ENCODE measurements around the gene IFNG-AS1.

DNA sequence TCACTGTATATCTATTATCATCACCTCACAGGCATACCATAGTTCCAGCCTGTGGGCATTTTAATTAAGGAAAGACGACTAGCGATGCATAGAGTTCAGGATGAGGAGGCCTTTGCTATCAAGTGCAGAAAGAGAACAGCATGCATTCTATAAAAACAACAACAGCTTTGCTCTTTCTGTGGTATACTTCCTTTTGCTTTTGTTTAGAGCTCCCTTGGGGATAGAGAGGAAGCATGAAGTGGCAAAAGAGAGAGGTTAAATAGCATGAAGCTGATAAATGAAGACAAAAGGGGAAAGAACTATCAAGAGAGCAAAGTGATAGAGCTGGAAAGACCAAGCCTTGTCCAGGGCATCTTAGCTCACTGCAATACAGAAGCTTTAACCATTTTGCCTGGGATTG lies 23.5 kb downstream of the IFNG-AS1 start:
- TF ChIP-seq EZH2phosphoT487 (IDR thresholded peaks at IDR 0.05; ENCODE audit: insufficient read depth, low read depth) (no peak), EZH2 (IDR thresholded peaks at IDR 0.05; ENCODE audit: insufficient read depth, poor library complexity, severe bottlenecking) (no peak)

All from GM23248 (cell line).